Pons (tissue), 1 donor: ENCODE results near the gene MBP.
"Not testable (repeated sequence)": the region's sequence is repeated elsewhere in the genome, so short reads cannot be mapped to it uniquely, and the experiment has no call there.

Source experiments
- DNase-seq: peaks from one replicate; pipeline ENCODE4 v3.0.0-alpha.2; 2016; ENCODE audit warnings: low spot score

MBP gene

GRCh38 chr18:77022116-77022515 lies 110.5 kb downstream of the MBP start:
- peak; percentile 28 for DNase-seq

DNA sequence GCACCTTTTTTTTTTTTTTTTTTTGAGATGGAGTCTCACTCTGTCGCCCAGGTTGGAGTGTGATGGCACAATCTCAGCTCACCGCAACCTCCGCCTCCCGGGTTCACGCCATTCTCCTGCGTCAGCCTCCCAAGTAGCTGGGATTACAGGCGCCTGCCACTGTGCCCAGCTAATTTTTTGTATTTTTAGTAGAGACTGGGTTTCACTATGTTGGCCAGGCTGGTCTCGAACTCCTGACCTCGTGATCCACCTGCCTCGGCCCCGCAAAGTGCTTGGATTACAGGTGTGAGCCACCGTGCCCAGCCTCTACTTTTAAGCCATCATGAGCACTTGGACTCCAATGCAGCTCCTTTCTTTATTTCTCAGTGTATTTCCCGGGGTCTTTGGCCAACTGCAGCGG lies 111.1 kb downstream of the MBP start:
- DNase-seq = not testable (repeated sequence)

- DNase-seq = no peak
Measured at GRCh38 chr18:77021075-77021474, 111.5 kb downstream of the MBP start.

- peak; percentile 50 for DNase-seq
Measured at GRCh38 chr18:77020561-77020960, 112.0 kb downstream of the MBP start.

- no peak for DNase-seq
Measured at GRCh38 chr18:77019641-77020040, 112.9 kb downstream of the MBP start.

- not testable (repeated sequence) for DNase-seq
Measured at GRCh38 chr18:77018650-77019049, 113.9 kb downstream of the MBP start.

DNA sequence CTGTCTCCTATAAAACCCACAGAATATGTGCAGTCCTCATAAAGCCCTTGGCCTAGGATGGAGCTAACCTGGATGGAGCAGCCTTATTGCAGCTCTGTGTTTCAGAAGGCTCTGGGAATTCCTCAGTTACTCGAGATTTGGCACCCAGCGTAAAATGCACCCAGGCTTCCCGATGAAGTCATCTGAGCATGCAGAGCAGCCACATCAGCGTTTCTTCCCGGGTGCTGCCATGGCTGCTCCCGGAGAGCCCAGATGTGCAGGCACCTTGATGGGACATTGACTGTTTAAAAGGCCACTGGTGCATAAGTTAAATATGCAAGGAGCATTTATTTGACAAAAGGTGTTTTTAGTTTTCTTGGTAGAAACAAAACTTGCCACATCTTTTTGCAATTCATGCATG lies 115.2 kb downstream of the MBP start:
- DNase-seq = no peak

GRCh38 chr18:77016936-77017335 lies 115.6 kb downstream of the MBP start:
- peak; percentile 99 for DNase-seq

GRCh38 chr18:77015771-77016710 lies 116.5 kb downstream of the MBP start:
- peak; percentile 70 for DNase-seq

- no peak for DNase-seq
Measured at GRCh38 chr18:77015169-77015568, 117.4 kb downstream of the MBP start.

DNA sequence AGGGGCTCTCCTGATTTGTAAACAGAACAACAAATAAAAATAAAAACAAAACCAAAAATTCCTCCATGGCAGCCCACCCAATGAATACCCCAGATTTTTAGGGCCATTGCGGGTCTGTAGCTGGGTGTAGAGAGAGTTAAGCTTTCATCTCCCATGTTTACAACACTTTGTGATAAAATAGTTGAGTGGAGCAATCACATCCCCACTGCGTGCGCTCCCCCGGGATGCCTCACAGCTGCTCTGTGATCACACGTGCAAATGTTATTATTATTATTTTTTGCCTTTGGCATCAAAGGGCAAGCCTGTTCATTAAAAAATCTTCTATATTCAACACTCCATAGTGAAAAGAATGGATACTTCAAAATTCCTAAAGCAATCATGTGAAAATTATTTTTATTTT lies 118.0 kb downstream of the MBP start:
- DNase-seq = no peak

GRCh38 chr18:77013811-77014521 lies 118.6 kb downstream of the MBP start:
- peak; percentile 92 for DNase-seq

DNA sequence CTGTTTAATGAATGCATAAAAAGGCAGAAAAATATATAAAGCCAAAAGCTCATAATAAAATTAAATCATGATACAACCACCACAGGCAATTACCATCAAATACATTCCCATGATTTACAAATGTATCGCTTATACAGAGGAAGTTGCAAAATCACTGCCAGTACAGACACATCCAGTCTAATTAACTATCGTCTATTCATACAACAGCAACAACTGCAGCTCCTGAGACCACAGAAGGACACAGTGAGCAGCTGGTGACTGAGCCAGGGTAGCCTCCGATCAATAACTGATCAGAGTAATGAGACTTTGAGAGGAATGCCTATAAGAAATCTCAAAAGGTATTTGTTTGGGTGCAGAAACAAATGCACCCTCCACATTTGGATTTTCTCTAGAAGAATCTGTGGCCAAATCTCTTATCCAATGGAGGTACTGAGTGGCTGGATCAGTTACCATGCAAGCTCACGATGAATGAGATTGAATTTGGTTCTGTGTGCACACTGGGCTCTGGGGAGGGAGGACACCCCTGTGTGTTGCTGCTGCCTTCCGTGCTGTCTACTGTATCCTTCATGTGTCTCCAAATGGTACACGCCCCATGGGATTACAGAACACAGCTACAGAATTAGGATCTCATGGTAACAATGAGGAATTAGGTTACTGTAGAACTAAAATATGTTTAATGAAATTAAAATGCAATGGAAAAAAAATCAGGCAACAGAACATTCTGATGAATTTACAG lies 119.6 kb downstream of the MBP start:
- DNase-seq = no peak

DNA sequence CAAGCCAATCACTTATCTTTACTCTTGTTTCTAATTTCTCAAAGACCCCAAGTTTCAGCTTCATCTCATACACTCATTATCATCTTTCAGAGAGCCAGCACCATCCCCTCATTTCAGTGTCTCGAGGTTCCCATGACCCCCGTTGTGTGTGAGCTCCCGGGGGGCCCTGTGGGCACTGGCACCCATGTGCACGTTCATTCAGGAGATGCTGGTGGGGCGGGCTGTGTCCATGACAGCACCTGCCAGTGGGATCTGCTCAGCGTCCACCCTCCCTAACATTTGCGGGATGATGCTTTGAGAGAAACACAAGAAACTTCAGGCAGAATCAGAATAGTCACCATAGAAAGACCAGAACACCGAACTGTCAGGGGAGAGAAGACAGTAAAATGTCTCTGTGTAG lies 120.5 kb downstream of the MBP start:
- DNase-seq = no peak

DNA sequence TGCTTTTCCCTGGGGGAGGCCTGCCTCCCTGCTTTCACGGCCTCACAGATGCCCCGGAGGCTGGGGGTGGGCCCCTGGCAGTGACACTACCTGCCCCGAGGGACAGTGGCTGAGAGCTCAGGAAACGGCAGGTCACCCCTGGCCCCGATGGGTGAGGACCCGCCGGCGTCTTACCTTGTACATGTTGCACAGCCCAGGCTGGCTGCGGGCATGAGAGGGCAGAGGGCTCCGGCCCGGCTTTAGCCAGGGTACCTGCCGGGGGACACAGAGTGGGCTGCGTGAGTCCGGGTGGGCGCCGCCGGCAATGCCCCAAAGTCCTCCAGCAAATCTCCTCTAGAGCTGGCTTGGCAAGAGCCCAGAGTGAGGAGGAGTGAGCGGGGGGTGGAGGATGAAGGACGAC lies 122.9 kb downstream of the MBP start:
- no peak for DNase-seq

DNA sequence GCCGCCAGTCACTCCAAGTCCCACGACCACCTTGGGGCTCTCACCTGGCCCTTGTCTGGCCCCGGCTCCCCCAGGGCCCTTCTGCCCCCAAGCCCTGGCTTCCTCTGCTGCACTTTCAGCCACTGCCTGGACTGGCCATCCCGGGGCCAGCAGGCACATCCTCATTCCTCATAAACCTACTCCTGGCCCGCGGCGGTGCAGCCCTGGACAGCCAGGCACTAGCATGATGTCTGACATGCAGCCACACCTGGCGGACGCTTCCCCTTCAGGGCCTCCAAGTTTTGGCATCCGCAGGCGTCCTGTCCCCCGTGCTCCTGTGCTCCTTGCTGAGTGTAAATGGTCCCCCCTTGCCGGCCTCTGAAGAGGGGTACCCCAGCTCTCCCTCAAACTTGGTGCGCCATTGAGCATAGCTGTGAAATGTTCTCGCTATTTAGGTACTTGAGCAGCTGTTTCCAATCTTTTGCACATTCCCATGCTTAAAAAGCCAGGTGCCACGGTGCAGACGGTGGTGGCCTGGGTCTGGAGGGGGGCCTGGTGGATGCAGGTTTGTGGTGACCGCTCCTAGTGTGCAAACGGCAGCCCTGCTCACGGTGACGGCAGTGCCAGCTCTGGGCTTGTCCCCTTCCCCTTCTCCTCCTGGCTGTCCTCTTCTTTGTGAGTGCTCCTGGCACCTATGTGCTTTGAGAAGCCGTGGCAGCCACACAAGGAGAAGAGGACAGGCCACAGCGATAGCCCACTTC lies 123.8 kb downstream of the MBP start:
- no peak for DNase-seq

- DNase-seq = no peak
Measured at GRCh38 chr18:77008006-77008405, 124.6 kb downstream of the MBP start.

DNA sequence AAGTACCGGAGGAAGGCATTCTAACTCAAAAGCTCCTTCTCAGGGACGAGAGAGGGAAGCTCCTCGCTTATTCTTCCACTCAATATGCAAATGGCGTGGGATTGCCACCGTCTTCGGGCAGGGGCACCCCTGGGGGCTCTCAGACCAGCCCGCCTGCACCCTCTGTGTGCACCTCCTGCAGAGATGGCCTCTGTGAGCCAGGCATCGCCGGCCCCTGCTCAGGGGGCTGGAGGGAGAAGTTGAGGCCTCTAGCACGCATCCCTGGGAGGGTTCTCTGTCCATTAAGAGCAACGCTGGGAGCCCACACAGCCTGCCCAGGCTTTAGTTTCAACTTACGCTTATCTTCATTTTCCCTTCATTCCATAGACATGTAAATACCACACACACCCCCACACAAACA lies 125.3 kb downstream of the MBP start:
- DNase-seq = no peak

- DNase-seq = peak; percentile 82
Measured at GRCh38 chr18:77006305-77007175, 126.0 kb downstream of the MBP start.

DNA sequence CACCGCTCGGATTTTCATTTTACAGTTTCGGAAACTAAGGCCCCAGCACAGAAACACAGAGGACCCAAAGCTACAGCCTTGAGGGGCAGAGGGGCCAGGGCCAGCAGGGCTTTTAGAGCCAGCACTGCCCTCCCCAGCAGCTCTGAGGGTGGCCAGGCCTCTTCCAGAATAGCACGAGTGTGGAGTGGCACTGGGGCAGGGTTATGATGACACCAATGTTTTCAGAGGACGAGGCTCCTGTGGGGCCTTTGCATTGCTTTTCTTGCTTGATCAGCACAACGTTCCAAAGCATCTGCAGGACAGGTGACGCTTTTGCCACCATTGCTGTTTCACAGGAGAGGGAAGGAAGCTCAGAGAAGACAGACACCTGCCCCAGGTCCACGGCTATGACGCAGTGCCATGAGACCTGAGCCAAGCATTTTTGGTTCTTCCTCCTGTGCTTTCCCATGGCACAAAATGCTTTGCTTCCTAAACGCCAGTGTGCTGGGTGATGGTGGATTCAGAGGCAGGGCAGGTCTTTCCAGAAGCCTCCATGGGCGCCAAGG lies 126.9 kb downstream of the MBP start:
- no peak for DNase-seq
